ENCODE data around the gene ARHGAP24. TPM values are rescaled to one million over a fixed set of nuclear protein-coding genes. Genes with fewer than 3 reads are reported as not detected.
"Not testable (repeated sequence)": the region's sequence is repeated elsewhere in the genome, so short reads cannot be mapped to it uniquely, and the experiment has no call there.

The ARHGAP24 gene
- total and polyA plus RNA-seq, 8 donors: 22.0 to 35.0 (median 25.8) TPM

DNA sequence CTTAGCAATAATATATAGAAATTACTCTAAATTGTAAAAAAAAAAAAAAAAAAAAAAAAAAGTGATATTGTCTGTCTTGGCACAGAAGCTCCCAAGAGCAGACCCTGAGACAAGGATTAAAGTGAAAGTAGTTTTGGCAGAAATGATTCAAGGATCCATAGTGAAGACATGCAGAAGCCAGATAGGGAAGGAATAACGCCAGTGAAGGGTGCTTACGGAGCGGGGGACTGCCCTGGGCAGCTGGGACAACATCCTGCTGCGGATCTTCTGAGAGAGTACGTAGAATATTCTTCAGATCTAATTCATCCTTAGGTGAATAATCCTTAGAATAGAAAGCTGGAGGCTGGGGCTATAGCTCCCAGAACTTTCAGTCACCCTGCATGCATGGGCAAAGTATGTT lies 39.8 kb downstream of the ARHGAP24 start:
- ATAC-seq: peak; percentile 30
- no peaks in the 10 kb centered on the region for H3K36me3 ChIP-seq
- intact Hi-C loops (cut with DNase I): no loop called here
- peaks cover 0 to 7% of the 10 kb centered on the region in 2 donors for H3K4me1 ChIP-seq
- TF ChIP-seq, protein P1, sequence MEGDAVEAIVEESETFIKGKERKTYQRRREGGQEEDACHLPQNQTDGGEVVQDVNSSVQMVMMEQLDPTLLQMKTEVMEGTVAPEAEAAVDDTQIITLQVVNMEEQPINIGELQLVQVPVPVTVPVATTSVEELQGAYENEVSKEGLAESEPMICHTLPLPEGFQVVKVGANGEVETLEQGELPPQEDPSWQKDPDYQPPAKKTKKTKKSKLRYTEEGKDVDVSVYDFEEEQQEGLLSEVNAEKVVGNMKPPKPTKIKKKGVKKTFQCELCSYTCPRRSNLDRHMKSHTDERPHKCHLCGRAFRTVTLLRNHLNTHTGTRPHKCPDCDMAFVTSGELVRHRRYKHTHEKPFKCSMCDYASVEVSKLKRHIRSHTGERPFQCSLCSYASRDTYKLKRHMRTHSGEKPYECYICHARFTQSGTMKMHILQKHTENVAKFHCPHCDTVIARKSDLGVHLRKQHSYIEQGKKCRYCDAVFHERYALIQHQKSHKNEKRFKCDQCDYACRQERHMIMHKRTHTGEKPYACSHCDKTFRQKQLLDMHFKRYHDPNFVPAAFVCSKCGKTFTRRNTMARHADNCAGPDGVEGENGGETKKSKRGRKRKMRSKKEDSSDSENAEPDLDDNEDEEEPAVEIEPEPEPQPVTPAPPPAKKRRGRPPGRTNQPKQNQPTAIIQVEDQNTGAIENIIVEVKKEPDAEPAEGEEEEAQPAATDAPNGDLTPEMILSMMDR (IDR thresholded peaks at IDR 0.05): no peak
- H3K27ac ChIP-seq: no peak overlapping the region
- no peak overlapping the region for H3K4me3 ChIP-seq
- no peaks in the 10 kb centered on the region for H3K9me3 ChIP-seq
- H3K27me3 ChIP-seq: no peaks in the 10 kb centered on the region
- DNase-seq: no peak

DNA sequence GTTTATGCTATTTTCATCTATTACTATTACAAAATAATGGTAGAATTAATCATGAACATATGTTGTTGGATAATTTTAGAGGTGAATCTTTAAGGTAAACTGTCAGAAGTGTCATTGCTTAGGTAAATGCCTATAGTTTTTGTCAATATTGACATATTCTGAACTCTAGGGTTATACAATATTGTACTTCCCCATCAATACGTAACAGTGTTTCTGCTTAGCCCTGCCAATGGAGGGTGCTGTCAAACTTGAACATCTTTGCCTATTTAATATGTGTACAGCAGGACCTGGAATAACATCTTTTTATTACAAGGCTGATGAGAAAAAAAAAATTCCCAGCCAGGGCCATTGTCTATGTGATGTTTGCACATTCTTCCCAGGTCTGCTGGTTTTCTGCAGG lies 40.8 kb downstream of the ARHGAP24 start:
- no peaks in the 10 kb centered on the region for H3K27me3 ChIP-seq
- no peak overlapping the region for H3K27ac ChIP-seq
- H3K36me3 ChIP-seq: no peaks in the 10 kb centered on the region
- no peak overlapping the region for H3K4me3 ChIP-seq
- intact Hi-C loops (cut with DNase I): no loop called here
- H3K4me1 ChIP-seq: peaks cover 0 to 7% of the 10 kb centered on the region in 2 donors
- ATAC-seq: no peak
- DNase-seq: no peak
- H3K9me3 ChIP-seq: no peaks in the 10 kb centered on the region
- TF ChIP-seq, protein P1 (IDR thresholded peaks at IDR 0.05): no peak

DNA sequence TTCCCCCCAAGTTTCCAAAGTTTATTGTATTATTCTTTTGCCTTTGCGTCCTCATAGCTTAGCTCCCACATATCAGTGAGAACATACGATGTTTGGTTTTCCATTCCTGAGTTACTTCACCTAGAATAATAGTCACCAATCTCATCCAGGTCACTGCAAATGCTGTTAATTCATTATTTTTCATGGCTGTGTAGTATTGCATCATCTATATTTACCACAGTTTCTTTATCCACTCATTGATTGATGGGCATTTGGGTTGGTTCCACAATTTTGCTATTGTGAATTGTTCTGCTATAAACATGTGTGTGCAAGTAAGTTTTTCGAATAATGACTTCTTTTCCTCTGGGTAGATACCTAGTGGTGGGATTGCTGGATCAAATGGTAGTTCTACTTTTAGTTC lies 43.6 kb downstream of the ARHGAP24 start:
- intact Hi-C loops (cut with DNase I); H3K4me1 ChIP-seq: not testable (repeated sequence)

DNA sequence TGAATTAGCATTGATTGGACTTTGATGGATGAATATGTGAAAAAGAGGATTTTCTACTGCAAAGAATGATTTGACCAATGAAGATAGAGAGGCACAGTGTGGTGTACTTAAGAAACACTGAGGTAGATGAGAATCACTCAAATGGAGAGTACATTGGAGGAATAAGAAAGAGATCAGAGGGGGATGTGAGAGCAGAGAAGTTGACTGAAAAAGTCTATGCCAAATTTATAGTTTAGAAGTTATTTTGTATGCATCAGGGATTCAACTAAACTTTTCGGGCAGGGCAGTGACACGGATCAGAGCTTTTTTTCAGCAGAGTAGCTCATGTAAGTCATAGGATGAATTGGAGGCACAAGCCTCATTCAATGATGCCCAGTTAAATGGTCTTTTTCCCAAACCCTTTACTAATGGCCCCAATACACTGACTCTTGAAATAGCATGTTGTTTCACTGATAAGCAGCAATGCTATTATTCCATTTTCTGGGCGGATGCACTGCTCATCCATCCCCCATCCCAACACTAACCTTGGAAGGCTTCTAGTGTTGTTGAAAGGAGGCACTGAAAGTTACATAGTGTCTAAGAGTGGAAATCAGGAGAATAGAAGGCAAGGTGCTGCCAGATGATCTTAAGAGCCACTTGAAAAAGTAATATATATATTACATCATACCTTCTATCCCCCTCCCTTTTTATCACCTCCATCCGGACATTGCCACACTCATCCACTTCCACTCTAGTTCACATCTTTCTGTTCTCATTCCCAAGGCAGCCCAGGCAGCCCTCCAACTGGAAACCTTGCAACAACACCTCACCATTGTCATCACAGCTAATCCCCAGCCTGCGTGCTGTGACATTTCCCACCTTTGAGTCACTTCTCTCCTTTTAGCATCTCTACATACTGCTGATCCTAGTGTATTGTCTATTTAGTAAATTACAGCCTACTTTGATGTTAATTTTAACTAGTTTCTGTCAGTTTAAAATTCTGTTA lies 46.1 kb downstream of the ARHGAP24 start:
- no peak overlapping the region for H3K27ac ChIP-seq
- H3K4me1 ChIP-seq: no peaks in the 10 kb centered on the region
- TF ChIP-seq, protein P1 (IDR thresholded peaks at IDR 0.05): no peak
- DNase-seq: no peak
- no peak for ATAC-seq
- no peaks in the 10 kb centered on the region for H3K9me3 ChIP-seq
- H3K4me3 ChIP-seq: no peak overlapping the region
- no peaks in the 10 kb centered on the region for H3K27me3 ChIP-seq
- intact Hi-C loops (cut with DNase I): no loop called here
- no peaks in the 10 kb centered on the region for H3K36me3 ChIP-seq

More for the DNA sequence above, 43.6 kb downstream of the ARHGAP24 start:
- H3K9me3 ChIP-seq, H3K27me3 ChIP-seq, H3K27ac ChIP-seq, ATAC-seq, H3K36me3 ChIP-seq, DNase-seq, H3K4me3 ChIP-seq: not testable (repeated sequence)

DNA sequence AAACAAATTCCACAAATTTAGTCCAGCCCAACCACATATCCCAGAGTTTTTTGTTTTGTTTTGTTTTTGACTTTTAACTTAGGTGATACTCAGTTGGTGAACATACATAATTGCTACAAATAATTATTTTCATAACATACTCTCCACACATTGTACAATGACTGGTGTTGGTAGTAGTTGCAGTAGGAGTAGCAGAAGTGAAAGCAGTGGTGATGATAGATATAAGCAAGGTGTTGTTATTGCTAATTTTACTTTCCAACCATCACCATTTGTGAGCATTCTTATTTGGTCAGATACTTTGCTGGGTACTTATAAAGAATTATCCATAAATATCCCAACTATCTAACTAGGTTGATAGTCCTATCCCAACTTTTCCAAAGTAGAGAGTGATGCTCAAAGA lies 47.3 kb downstream of the ARHGAP24 start:
- Histone ChIP-seq H3K27ac (no peak overlapping the region), H3K9me3 (no peaks in the 10 kb centered on the region), H3K36me3 (no peaks in the 10 kb centered on the region), H3K4me1 (no peaks in the 10 kb centered on the region), H3K27me3 (no peaks in the 10 kb centered on the region), H3K4me3 (no peak overlapping the region)
- intact Hi-C loops (cut with DNase I): no loop called here
- ATAC-seq: no peak
- no peak for DNase-seq
- TF ChIP-seq, protein P1 (IDR thresholded peaks at IDR 0.05): no peak
